Measurements from ENCODE around the gene CCL26. TPM values are rescaled to one million over a fixed set of nuclear protein-coding genes. Genes with fewer than 3 reads are reported as not detected.

CCL26 gene
- total and polyA plus RNA-seq, 2 of the 13 experiments (the other 11 are each of a cell fraction or from before 2014, with no cell fraction given), result 0.16 TPM; not detected in 1

- no peak for TF ChIP-seq GMEB1 (CRISPR knock-in tag; IDR thresholded peaks at IDR 0.05; ENCODE audit: borderline replicate concordance)
- no peak for TF ChIP-seq ZBTB42 (CRISPR knock-in tag; IDR thresholded peaks at IDR 0.05)
- no peak for TF ChIP-seq GATA4 (IDR thresholded peaks at IDR 0.05; ENCODE audit: borderline replicate concordance, low read depth)
- TF ChIP-seq ZNF501 (CRISPR knock-in tag; IDR thresholded peaks at IDR 0.05), result 0 out of 2 replicates have a peak, but pooled peaks have one; percentile 17
- no peak for TF ChIP-seq ZNF670 (CRISPR knock-in tag; IDR thresholded peaks at IDR 0.05; ENCODE audit: borderline replicate concordance)
- no peak for TF ChIP-seq IKZF1 (IDR thresholded peaks at IDR 0.05)
- no peak for TF ChIP-seq KDM5A (IDR thresholded peaks at IDR 0.05; ENCODE audit: borderline replicate concordance, low read length)
- TF ChIP-seq ZBTB34 (CRISPR knock-in tag; IDR thresholded peaks at IDR 0.05), result no peak
- TF ChIP-seq, protein P1, sequence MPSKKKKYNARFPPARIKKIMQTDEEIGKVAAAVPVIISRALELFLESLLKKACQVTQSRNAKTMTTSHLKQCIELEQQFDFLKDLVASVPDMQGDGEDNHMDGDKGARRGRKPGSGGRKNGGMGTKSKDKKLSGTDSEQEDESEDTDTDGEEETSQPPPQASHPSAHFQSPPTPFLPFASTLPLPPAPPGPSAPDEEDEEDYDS (CRISPR knock-in tag; IDR thresholded peaks at IDR 0.05), result no peak
- TF ChIP-seq, protein P2, sequence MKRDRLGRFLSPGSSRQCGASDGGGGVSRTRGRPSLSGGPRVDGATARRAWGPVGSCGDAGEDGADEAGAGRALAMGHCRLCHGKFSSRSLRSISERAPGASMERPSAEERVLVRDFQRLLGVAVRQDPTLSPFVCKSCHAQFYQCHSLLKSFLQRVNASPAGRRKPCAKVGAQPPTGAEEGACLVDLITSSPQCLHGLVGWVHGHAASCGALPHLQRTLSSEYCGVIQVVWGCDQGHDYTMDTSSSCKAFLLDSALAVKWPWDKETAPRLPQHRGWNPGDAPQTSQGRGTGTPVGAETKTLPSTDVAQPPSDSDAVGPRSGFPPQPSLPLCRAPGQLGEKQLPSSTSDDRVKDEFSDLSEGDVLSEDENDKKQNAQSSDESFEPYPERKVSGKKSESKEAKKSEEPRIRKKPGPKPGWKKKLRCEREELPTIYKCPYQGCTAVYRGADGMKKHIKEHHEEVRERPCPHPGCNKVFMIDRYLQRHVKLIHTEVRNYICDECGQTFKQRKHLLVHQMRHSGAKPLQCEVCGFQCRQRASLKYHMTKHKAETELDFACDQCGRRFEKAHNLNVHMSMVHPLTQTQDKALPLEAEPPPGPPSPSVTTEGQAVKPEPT (CRISPR knock-in tag; IDR thresholded peaks at IDR 0.05; ENCODE audit: low read depth), result no peak
- TF ChIP-seq ZNF614 (CRISPR knock-in tag; IDR thresholded peaks at IDR 0.05; ENCODE audit: borderline replicate concordance), result no peak
- no peak for TF ChIP-seq TSC22D2 (CRISPR knock-in tag; IDR thresholded peaks at IDR 0.05; ENCODE audit: borderline replicate concordance)
- no peak for TF ChIP-seq ZBTB40 (IDR thresholded peaks at IDR 0.05)
- no peak for TF ChIP-seq ZBTB40 (CRISPR knock-in tag; IDR thresholded peaks at IDR 0.05)
These were observed 32.0 kb downstream of the CCL26 start (continued) for GRCh38 chr7:75739796-75740672.

All from HepG2 (cell line).